ENCODE results near the gene SESN1.
"Not testable (repeated sequence)": the region's sequence is repeated elsewhere in the genome, so short reads cannot be mapped to it uniquely, and the experiment has no call there.

The SESN1 gene

GRCh38 chr6:109093732-109094415 lies 772 bp downstream of the SESN1 start:
- no peak for DNase-seq

GRCh38 chr6:109092074-109092473 lies 2.6 kb downstream of the SESN1 start:
- DNase-seq: no peak

- no peak for DNase-seq
These were observed 3.2 kb downstream of the SESN1 start for GRCh38 chr6:109091314-109092024.

- DNase-seq: no peak
These were observed 5.7 kb downstream of the SESN1 start for GRCh38 chr6:109088995-109089394.

GRCh38 chr6:109087661-109088264 lies 6.9 kb downstream of the SESN1 start:
- DNase-seq: no peak

GRCh38 chr6:109084146-109084545 lies 10.5 kb downstream of the SESN1 start:
- not testable (repeated sequence) for DNase-seq

GRCh38 chr6:109083657-109084056 lies 11.0 kb downstream of the SESN1 start:
- no peak for DNase-seq

- no peak for DNase-seq
These were observed 12.5 kb downstream of the SESN1 start for GRCh38 chr6:109082188-109082577.

- no peak for DNase-seq
These were observed 13.0 kb downstream of the SESN1 start for GRCh38 chr6:109081516-109082187.

GRCh38 chr6:109081026-109081425 lies 13.6 kb downstream of the SESN1 start:
- DNase-seq: no peak

GRCh38 chr6:109079981-109080380 lies 14.7 kb downstream of the SESN1 start:
- no peak for DNase-seq

- no peak for DNase-seq
These were observed 18.3 kb downstream of the SESN1 start for GRCh38 chr6:109076377-109076776.

GRCh38 chr6:109075934-109076333 lies 18.7 kb downstream of the SESN1 start:
- DNase-seq: no peak

- DNase-seq: no peak
These were observed 20.6 kb downstream of the SESN1 start for GRCh38 chr6:109074133-109074415.

GRCh38 chr6:109073344-109074132 lies 21.1 kb downstream of the SESN1 start:
- no peak for DNase-seq

- DNase-seq: no peak
These were observed 23.3 kb downstream of the SESN1 start for GRCh38 chr6:109071125-109071917.

- DNase-seq: no peak
These were observed 24.9 kb downstream of the SESN1 start for GRCh38 chr6:109069746-109070145.

- DNase-seq: no peak
These were observed 31.8 kb downstream of the SESN1 start for GRCh38 chr6:109062767-109063352.

GRCh38 chr6:109062216-109062615 lies 32.4 kb downstream of the SESN1 start:
- no peak for DNase-seq

GRCh38 chr6:109060571-109060970 lies 34.1 kb downstream of the SESN1 start:
- no peak for DNase-seq

GRCh38 chr6:109059571-109060021 lies 35.0 kb downstream of the SESN1 start:
- no peak for DNase-seq

- no peak for DNase-seq
These were observed 35.5 kb downstream of the SESN1 start for GRCh38 chr6:109059153-109059552.
